ENCODE data around the gene GNG4.
"Not testable (repeated sequence)": the region's sequence is repeated elsewhere in the genome, so short reads cannot be mapped to it uniquely, and the experiment has no call there.

Gene GNG4

GRCh38 chr1:235648954-235649367, 623 bp downstream of the GNG4 start:
- peak; percentile 46 for DNase-seq

GRCh38 chr1:235648407-235648907, 1.1 kb downstream of the GNG4 start:
- no peak for DNase-seq

DNA sequence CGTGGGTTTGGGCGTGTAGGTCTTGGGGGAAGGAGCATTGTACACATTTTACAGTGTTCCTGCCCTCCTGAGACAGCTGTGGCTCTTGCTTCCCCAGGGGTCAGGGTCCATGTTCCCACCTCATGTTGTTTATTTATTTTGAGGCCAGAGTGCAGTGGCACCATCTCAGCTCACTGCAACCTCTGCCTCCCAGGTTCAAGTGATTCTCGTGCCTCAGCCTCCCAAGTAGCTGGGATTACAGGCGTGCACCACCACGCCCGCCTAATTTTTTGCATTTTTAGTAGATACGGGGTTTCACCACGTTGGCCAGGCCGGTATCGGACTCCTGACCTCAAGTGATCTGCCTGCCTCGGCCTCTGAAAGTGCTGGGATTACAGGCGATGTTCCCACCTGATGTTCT, 2.0 kb downstream of the GNG4 start:
- not testable (repeated sequence) for DNase-seq

DNA sequence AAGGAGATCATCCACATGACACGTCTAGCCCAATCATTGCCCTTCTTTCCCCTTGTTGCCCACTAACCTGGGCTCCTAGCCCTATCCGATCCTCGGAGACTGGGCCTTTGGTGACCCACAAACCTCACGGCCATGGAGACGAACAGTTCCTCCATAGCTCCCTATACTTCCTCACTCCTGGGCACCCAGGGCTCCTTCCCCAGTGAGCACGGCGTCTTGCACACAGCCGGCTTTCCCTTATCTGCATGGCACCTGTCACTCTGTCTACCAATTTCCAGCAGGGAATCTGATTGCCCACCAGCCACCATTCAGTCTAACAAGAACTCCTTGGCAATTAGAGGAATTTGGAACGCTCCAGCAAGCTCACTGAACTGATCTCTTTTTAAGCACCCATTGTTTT, 3.1 kb downstream of the GNG4 start:
- DNase-seq = no peak

- no peak for DNase-seq
Measured at GRCh38 chr1:235644693-235645305, 4.8 kb downstream of the GNG4 start.

- no peak for DNase-seq
Measured at GRCh38 chr1:235643837-235644692, 5.5 kb downstream of the GNG4 start.

- DNase-seq = no peak
Measured at GRCh38 chr1:235642943-235643371, 6.6 kb downstream of the GNG4 start.

- DNase-seq = peak; percentile 70
Measured at GRCh38 chr1:235642011-235642942, 7.3 kb downstream of the GNG4 start.

GRCh38 chr1:235640580-235640979, 9.0 kb downstream of the GNG4 start:
- no peak for DNase-seq

DNA sequence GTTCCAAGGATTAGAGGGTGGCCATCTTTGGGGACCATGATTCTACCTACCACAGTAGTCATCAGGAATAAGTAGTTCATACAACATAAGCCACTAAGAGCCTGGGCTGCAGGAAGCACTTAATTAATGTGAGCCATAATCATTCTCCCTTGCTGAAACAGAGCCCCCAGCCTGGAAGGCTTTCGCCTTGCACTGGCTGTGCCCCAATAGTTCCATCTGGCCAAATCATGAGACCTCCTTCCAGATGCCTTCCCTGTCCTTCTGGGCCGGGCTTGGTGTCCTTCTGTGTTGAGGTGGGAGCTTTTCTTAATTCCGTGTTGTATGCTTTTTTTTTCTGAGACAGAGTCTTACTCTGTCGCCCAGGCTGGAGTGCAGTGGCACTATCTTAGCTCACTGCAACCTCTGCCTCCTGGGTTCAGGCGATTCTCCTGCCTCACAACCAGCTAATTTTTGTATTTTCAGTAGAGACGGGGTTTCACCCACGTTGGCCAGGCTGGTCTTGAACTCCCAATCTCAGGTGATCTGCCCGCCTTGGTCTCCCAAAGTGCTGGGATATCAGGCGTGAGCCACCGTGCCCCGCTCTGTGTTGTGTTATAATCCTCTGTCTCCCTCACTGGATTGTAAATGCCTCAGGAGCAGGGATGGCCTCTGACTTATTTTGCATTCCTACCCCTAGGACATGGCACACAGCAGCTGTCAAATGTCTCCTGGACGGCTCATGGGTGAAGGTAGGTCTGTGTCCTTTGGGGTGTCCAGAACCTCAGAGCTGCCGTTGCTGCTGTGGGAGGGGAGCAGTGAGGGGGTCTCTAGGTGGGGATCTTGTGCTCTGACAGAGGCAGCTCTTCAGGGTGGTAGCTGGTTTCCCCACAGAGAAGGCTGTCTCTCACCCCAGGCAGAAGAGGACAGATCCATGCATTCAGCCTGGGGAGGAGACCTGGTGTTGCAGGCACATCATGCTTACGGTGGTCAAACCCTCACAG, 10.1 kb downstream of the GNG4 start:
- no peak for DNase-seq

DNA sequence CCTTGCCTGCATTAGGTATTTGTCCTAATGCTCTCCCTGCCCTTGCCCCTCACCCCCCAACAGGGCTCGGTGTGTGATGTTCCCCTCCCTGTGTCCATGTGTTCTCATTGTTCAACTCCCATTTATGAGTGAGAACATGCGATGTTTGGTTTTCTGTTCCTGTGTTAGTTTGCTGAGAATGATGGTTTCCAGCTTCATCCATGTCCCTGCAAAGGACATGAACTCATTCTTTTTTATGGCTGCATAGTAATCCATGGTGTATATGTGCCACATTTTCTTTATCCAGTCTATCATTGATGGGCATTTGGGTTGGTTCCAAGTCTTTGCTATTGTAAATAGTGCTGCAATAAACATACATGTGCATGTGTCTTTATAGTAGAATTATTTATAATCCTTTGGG, 11.0 kb downstream of the GNG4 start:
- DNase-seq = not testable (repeated sequence)

DNA sequence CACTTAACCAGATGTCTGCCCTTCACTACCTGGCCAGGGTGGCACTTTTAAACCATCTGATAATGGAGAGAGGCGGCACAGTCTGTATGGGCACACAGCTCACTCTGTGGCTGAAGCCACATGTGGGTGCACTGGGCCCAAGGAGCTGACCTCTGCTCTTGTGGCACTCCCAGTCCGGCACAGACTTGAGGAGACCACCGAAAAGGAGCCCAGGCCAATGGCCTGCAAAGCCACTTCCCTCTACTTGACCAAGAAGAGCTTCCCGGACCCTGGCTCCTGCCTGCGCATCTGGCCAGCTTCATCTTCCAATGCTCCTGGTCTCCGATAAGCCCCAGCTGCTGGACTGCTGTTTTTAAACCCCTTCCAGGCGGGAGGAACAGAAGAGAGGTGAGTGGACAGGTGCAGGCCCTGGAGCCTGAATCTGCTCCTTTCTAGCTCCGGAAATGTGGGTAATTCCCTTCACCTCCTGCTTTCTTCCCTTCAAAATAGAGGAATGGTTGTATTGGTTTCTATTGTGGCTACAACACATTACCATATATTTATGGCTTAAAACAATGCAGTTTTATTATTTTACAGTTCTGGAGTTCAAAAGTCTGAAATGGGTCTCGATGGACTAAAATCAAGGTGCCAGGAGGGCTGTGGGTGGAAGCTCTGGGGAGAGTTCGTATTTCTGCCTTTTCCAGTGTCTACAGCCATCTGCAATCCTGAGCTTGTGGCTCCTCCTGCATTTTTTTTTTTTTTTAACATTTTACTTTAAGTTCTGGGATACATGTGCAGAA, 11.6 kb downstream of the GNG4 start:
- no peak for DNase-seq

DNA sequence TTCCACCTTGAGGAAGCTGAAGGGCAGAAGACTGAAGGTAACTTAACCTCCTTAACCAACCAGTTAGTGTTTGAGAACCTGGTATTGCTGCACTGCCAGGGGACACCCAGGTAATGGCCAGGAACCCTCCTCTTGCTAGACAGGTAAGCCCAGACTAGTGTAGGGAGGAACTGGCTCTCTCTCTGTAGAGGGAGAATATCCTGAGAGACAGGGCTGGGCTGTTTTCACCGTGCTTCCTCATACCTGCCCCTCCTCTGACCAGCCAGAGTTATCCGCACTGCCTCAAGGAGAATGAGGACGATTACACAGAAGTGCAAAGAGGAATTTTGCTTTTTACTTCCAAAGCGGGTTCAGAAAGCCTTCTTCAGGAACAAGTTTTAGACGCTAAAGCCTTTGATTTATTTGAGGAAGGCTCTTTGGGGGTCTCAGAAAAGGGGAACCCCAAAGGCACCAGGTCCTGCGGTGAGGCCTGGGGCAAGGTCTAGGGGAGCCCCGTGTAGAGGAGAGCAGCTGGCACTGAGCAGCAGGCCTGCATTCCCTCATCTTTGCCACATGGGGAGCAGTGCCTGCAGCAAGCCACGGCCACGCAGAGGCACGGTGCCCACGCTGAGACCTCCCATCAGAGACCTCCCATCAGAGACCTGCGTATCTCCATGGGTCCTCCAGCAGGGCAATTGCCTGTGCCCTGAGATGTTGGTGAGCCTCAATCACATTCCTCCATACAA, 13.5 kb downstream of the GNG4 start:
- no peak for DNase-seq

DNA sequence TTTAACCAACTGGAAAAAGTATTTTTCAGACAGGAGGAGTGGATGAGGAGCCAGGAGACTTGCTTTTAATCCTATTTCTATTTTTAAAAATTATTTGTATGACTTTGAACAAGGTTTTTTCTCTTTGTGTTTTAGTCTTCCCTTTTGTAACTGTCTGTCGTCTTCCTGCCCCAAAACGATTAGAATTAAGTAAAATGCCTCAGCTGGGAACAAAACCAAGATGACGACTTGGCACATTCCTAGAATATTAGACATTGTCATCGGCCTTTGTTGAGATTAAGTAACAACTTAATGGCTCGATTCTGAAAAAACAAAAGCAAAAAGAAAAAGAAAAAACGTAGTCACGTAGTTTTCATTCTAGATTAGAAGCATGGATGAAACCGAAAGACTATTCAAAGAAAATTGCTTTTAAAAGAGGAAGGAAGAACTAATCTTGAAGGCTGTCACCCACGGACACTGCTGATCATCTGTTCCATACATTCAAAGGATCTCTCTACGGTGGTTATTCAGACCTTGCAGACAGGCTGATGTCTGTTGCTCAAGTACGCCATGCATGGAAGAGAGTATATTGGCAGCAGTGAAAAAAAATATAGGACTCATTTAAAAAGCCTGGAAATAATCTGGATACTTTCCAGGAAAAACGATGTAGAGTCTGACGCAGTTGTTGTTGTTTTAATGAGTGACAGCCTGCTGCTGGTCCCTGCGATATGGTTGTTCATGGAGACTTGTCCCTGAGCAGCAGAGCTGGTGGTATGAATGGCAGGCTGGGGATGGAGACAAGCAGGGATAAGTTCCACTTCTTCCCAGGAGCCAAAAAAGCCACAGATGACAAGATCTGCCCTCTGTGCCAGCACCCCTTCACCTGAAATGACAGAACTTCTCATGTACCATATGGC, 16.8 kb downstream of the GNG4 start:
- DNase-seq = no peak

DNA sequence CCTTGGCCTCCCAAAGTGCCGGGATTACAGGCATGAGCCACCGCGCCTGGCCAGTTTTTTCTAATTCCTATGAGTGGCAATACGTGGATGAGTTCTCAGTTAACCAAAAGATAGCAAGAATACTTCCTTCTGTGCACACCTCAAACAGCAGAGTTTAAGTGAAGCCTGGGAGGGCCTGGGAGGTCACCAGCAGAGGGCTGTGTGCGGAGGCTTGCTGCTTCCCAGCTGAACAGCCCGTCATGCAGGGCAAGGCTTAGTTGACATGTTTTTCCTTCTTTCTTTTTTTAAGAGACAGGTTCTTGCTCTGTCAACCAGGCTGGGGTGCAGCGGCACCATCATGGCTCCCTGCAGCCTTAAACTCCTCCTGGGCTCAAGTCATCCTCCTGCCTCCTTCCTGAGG, 17.8 kb downstream of the GNG4 start:
- no peak for DNase-seq

- DNase-seq = no peak
Measured at GRCh38 chr1:235628316-235629005, 21.1 kb downstream of the GNG4 start.

DNA sequence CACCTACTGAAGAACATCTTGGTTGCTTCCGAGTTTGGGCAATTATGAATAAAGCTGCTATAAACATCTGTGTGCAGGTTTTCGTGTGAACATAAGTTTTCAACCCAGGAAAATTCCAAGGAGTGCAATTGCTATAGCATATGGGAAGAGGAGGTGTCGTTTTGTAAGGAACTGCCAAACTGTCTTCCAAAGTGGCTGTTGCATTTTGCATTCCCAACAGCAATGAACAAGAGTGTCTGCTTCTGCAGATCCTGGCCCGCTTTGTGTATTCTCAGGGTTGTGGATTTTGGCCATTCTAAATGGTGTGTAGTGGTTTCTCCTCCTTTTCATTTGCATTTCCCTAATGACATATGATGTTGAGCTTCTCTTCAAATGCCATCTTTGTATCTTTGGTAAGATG, 23.8 kb downstream of the GNG4 start:
- no peak for DNase-seq

- DNase-seq = no peak
Measured at GRCh38 chr1:235625340-235625739, 24.2 kb downstream of the GNG4 start.
